Measurements from ENCODE around the gene USP49. TPM values are rescaled to one million over a fixed set of nuclear protein-coding genes. Genes with fewer than 3 reads are reported as not detected.

USP49 gene
- total RNA-seq, 3 donors from 2014 or later (not counting 1 experiment from before 2014, with no cell fraction given) = 6.4 to 15.1 (median 11.5) TPM

DNA sequence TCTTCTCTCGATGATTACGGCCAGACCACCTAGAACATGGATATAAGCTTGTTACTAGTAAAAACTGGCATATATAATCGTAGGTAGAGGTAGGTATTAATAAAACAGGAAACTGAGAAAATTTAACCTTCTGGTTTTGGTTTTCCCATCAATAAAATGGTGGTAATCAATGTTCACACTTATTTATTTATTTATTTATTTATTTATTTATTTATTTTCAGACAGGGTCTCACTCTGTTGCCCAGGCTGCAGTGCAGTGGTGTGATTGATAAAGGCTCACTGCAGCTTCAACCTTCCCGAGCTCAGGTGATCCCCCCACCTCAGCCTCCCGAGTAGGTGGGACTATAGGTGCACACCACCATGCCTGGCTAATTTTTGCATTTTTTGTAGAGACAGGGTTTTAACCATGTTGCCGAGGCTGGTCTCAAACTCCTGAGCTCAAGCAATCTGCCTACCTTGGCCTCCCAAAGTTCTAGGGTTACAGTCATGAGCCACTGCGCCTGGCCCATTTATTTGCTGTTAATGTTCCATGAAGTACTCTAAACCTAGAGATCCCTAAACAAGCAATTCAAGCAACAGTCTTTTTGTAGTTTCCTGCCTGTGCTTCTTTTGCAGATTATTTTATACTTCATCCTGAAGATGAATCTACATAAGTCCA is 96.1 kb downstream of the USP49 start:
- DNase-seq (no peak), ATAC-seq (no peak)
- no peaks in the 10 kb centered on the region for H3K9me3 ChIP-seq (ENCODE audit: control insufficient read depth, insufficient read depth, low read length)
- no peaks in the 10 kb centered on the region for H3K4me1 Mint-ChIP-seq
- intact Hi-C loops (cut with micrococcal nuclease) = no loop called here
- H3K27me3 ChIP-seq (ENCODE audit: control insufficient read depth, insufficient read depth, low read length) = no peaks in the 10 kb centered on the region
- TF ChIP-seq, protein P1, sequence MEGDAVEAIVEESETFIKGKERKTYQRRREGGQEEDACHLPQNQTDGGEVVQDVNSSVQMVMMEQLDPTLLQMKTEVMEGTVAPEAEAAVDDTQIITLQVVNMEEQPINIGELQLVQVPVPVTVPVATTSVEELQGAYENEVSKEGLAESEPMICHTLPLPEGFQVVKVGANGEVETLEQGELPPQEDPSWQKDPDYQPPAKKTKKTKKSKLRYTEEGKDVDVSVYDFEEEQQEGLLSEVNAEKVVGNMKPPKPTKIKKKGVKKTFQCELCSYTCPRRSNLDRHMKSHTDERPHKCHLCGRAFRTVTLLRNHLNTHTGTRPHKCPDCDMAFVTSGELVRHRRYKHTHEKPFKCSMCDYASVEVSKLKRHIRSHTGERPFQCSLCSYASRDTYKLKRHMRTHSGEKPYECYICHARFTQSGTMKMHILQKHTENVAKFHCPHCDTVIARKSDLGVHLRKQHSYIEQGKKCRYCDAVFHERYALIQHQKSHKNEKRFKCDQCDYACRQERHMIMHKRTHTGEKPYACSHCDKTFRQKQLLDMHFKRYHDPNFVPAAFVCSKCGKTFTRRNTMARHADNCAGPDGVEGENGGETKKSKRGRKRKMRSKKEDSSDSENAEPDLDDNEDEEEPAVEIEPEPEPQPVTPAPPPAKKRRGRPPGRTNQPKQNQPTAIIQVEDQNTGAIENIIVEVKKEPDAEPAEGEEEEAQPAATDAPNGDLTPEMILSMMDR (IDR thresholded peaks at IDR 0.05) = no peak
- 93% methylated on average over 7 of the region's 7 CpGs for WGBS (ENCODE audit: insufficient coverage)
- no peaks in the 10 kb centered on the region for H3K27me3 Mint-ChIP-seq (ENCODE audit: low read depth in 2 of 2)
- H3K36me3 ChIP-seq (ENCODE audit: control insufficient read depth, insufficient read depth, low read length) = peaks cover 6% of the 10 kb centered on the region
- no peak overlapping the region for H3K27ac ChIP-seq (ENCODE audit: low read length)
- no peaks in the 10 kb centered on the region for H3K36me3 Mint-ChIP-seq
- H3K27ac Mint-ChIP-seq = no peak overlapping the region
- no peaks in the 10 kb centered on the region for H3K9me3 Mint-ChIP-seq
- H3K4me3 Mint-ChIP-seq = no peak overlapping the region
- H3K4me3 ChIP-seq (ENCODE audit: low read length) = no peak overlapping the region
- H3K4me1 ChIP-seq (ENCODE audit: control insufficient read depth, insufficient read depth, low read length) = no peaks in the 10 kb centered on the region

DNA sequence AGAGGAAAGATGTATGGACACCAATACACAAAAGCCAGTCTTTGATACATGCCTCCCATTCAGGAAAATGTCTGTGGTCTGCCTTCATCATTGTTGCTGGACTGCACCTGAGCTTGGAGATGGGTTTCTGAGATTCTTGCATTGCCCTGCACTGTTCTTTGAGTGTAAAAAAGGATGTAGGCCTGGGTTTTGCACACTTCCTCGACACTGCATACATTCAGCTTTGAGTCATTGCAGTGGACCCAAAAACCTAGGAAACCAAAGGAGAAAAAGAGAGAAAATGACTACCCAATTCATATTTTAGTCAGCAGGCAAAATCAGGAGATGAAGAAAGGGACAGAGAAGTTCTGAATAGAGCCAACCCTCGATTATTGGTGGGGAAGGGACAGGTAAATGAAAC is 98.7 kb downstream of the USP49 start:
- DNase-seq (no peak), ATAC-seq (no peak)
- Histone ChIP-seq H3K4me1 (ENCODE audit: control insufficient read depth, insufficient read depth, low read length) (no peaks in the 10 kb centered on the region), H3K27me3 (ENCODE audit: control insufficient read depth, insufficient read depth, low read length) (no peaks in the 10 kb centered on the region), H3K27ac (ENCODE audit: low read length) (no peak overlapping the region), H3K4me3 (ENCODE audit: low read length) (no peak overlapping the region), H3K36me3 (ENCODE audit: control insufficient read depth, insufficient read depth, low read length) (peaks cover 18% of the 10 kb centered on the region), H3K9me3 (ENCODE audit: control insufficient read depth, insufficient read depth, low read length) (no peaks in the 10 kb centered on the region)
- Mint-ChIP-seq H3K36me3 (no peaks in the 10 kb centered on the region), H3K4me1 (no peaks in the 10 kb centered on the region), H3K4me3 (no peak overlapping the region), H3K27ac (no peak overlapping the region), H3K27me3 (ENCODE audit: low read depth in 2 of 2) (no peaks in the 10 kb centered on the region), H3K9me3 (no peaks in the 10 kb centered on the region)
- intact Hi-C loops (cut with micrococcal nuclease) = no loop called here
- TF ChIP-seq, protein P1 (IDR thresholded peaks at IDR 0.05) = no peak
- 78% methylated on average over 2 of the region's 2 CpGs for WGBS (ENCODE audit: insufficient coverage)

- no peak overlapping the region for H3K4me3 Mint-ChIP-seq
- WGBS (ENCODE audit: insufficient coverage) = 92% methylated on average over 4 of the region's 4 CpGs
- peaks cover 0 to 16% of the 10 kb centered on the region in 2 donors for H3K4me1 Mint-ChIP-seq
- no peaks in the 10 kb centered on the region for H3K9me3 ChIP-seq (ENCODE audit: control insufficient read depth, insufficient read depth, low read length)
- ATAC-seq (no peak), DNase-seq (no peak)
- H3K4me1 ChIP-seq (ENCODE audit: control insufficient read depth, insufficient read depth, low read length) = peaks cover 13% of the 10 kb centered on the region
- TF ChIP-seq, protein P1 (IDR thresholded peaks at IDR 0.05) = no peak
- no peak overlapping the region for H3K27ac ChIP-seq (ENCODE audit: low read length)
- no peaks in the 10 kb centered on the region for H3K27me3 Mint-ChIP-seq (ENCODE audit: low read depth in 2 of 2)
- H3K36me3 Mint-ChIP-seq = peaks cover 8% of the 10 kb centered on the region
- peaks cover 38% of the 10 kb centered on the region for H3K36me3 ChIP-seq (ENCODE audit: control insufficient read depth, insufficient read depth, low read length)
- no peaks in the 10 kb centered on the region for H3K9me3 Mint-ChIP-seq
- H3K27ac Mint-ChIP-seq = no peak overlapping the region
- no peak overlapping the region for H3K4me3 ChIP-seq (ENCODE audit: low read length)
- H3K27me3 ChIP-seq (ENCODE audit: control insufficient read depth, insufficient read depth, low read length) = no peaks in the 10 kb centered on the region
- intact Hi-C loops (cut with micrococcal nuclease) = no loop called here
Observed at GRCh38 chr6:41791984-41792383, 103.2 kb downstream of the USP49 start.

DNA sequence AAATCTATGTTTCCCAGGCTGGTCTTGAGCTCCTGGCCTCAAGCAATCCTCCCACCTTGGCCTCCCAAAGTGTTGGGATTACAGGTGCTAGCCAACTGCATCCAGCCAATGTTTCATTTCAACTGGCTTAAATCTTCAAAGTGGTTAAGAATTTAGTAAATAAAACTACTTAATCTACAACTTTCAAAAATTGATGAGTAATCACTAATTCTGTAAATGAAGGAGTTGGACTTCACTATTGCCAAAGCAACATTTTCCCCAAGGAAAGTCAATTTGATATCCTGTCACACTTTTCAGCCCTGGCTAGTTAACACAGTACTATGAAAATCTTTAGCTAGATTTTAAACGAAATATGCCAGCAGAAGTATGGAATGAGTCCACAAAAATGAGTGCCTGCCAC is 103.9 kb downstream of the USP49 start:
- Mint-ChIP-seq H3K4me3 (no peak overlapping the region), H3K9me3 (no peaks in the 10 kb centered on the region), H3K36me3 (peaks cover 8% of the 10 kb centered on the region), H3K4me1 (peaks cover 0 to 18% of the 10 kb centered on the region in 2 donors), H3K27me3 (ENCODE audit: low read depth in 2 of 2) (no peaks in the 10 kb centered on the region), H3K27ac (no peak overlapping the region)
- Histone ChIP-seq H3K27ac (ENCODE audit: low read length) (no peak overlapping the region), H3K4me3 (ENCODE audit: low read length) (no peak overlapping the region), H3K27me3 (ENCODE audit: control insufficient read depth, insufficient read depth, low read length) (no peaks in the 10 kb centered on the region), H3K9me3 (ENCODE audit: control insufficient read depth, insufficient read depth, low read length) (no peaks in the 10 kb centered on the region), H3K36me3 (ENCODE audit: control insufficient read depth, insufficient read depth, low read length) (peaks cover 36% of the 10 kb centered on the region), H3K4me1 (ENCODE audit: control insufficient read depth, insufficient read depth, low read length) (peaks cover 13% of the 10 kb centered on the region)
- intact Hi-C loops (cut with micrococcal nuclease) = no loop called here
- 88% methylated on average over 1 of the region's 1 CpG for WGBS (ENCODE audit: insufficient coverage)
- ATAC-seq (no peak), DNase-seq (no peak)
- TF ChIP-seq, protein P1 (IDR thresholded peaks at IDR 0.05) = no peak

All from natural killer cell (primary cell).